IMR-90 (cell line): ENCODE measurements around the gene BAZ2B. TPM values are rescaled to one million over a fixed set of nuclear protein-coding genes. Genes with fewer than 3 reads are reported as not detected.

ENCODE experiments used
- ATAC-seq: fragments of 200-7000 bp; cut with Tn5 transposase; 2 replicates; pipeline ENCODE4 v1.9.1; 2020; ENCODE audit warnings: low read depth, mild to moderate bottlenecking, moderate library complexity
- BruUV-seq: library from RNA; stranded (reverse); fragments of 400-500 nt; replicated peaks from 2 replicates; lab custom pipeline; 2021; lab: Mats Ljungman, UMichigan
- CTCF ChIA-PET: fragments of 300-600 bp; formaldehyde crosslinking; extraction: SDS; loops from one replicate; lab custom pipeline; 2021; ENCODE audit warnings: antibody characterized with exemption; lab: Yijun Ruan, JAX
- POLR2A ChIA-PET: fragments of 300-600 bp; sonication (Branson Sonifier 250); formaldehyde crosslinking; loops from one replicate; lab custom pipeline; 2022; ENCODE audit warnings: antibody characterized with exemption; ENCODE audit not compliant: unreplicated experiment; lab: Charles Lee
- DNase-seq: peaks from one replicate; pipeline ENCODE4 v3.0.0; 2013
- H2AFZ ChIP-seq: replicated peaks from 2 replicates; pipeline ENCODE3; 2013; ENCODE audit warnings: low read length, mild to moderate bottlenecking; ENCODE audit not compliant: poor library complexity
- H2AK5ac ChIP-seq: 2 replicates; pipeline ENCODE4 v1.6.1; 2013; ENCODE audit warnings: low read depth, low read length, inconsistent platforms
- H2AK9ac ChIP-seq: replicated peaks from 2 replicates; pipeline ENCODE3; 2013; ENCODE audit warnings: mild to moderate bottlenecking, low read depth, low read length, moderate library complexity; ENCODE audit not compliant: poor library complexity
- H2BK120ac ChIP-seq: 2 replicates; pipeline ENCODE4 v1.6.1; 2013; ENCODE audit warnings: low read depth, low read length, inconsistent platforms
- H2BK15ac ChIP-seq: 3 replicates; pipeline ENCODE4 v1.6.1; 2013; ENCODE audit warnings: low read depth, low read length, inconsistent platforms
- H2BK20ac ChIP-seq: 2 replicates; pipeline ENCODE4 v1.6.1; 2013; ENCODE audit warnings: low read depth, mild to moderate bottlenecking, inconsistent platforms, low read length, moderate library complexity
- H2BK5ac ChIP-seq: 2 replicates; pipeline ENCODE4 v1.6.1; 2013; ENCODE audit warnings: mild to moderate bottlenecking, low read depth, low read length, inconsistent platforms; ENCODE audit not compliant: poor library complexity, severe bottlenecking
- H3K14ac ChIP-seq: replicated peaks from 2 replicates; pipeline ENCODE4 v1.6.1; 2013; ENCODE audit warnings: low read depth, low read length, inconsistent platforms
- H3K18ac ChIP-seq: 2 replicates; pipeline ENCODE4 v1.6.1; 2013; ENCODE audit warnings: low read depth, low read length, control low read depth
- H3K23ac ChIP-seq: 2 replicates; pipeline ENCODE4 v1.6.1; 2013; ENCODE audit warnings: low read depth, low read length, inconsistent platforms
- H3K27ac ChIP-seq: 2 replicates; pipeline ENCODE4 v1.5.1; 2013; ENCODE audit warnings: mild to moderate bottlenecking, control low read depth, low read length; ENCODE audit not compliant: insufficient read depth
- H3K27me3 ChIP-seq: 2 replicates; pipeline ENCODE4 v1.6.1; 2013; ENCODE audit warnings: low read length; ENCODE audit not compliant: control insufficient read depth, insufficient read depth
- H3K36me3 ChIP-seq: 2 replicates; pipeline ENCODE4 v1.6.1; 2013; ENCODE audit warnings: low read length, mixed read lengths; ENCODE audit not compliant: control insufficient read depth, insufficient read depth
- H3K4ac ChIP-seq: 2 replicates; pipeline ENCODE4 v1.6.1; 2013; ENCODE audit warnings: low read depth, low read length, inconsistent platforms
- H3K4me1 ChIP-seq: 2 replicates; pipeline ENCODE4 v1.6.1; 2013; ENCODE audit warnings: low read length, mixed read lengths; ENCODE audit not compliant: control insufficient read depth, insufficient read depth
- H3K4me2 ChIP-seq: 2 replicates; pipeline ENCODE4 v1.6.1; 2013; ENCODE audit warnings: low read depth, mild to moderate bottlenecking, control low read depth, low read length, moderate library complexity
- H3K4me3 ChIP-seq: 2 replicates; pipeline ENCODE4 v1.5.1; 2013; ENCODE audit warnings: low read depth, mild to moderate bottlenecking, control low read depth, low read length, moderate library complexity; ENCODE audit not compliant: insufficient read depth
- H3K56ac ChIP-seq: 2 replicates; pipeline ENCODE4 v1.6.1; 2013; ENCODE audit warnings: low read length, inconsistent platforms; ENCODE audit not compliant: insufficient read depth; ENCODE audit errors: extremely low read depth
- H3K79me1 ChIP-seq, 2 experiments: 2 replicates each; pipeline ENCODE4 v1.6.1; 2013; ENCODE audit warnings: low read length in 2 of 2, inconsistent platforms in 1 of 2, low read depth in 1 of 2
- H3K9ac ChIP-seq: 2 replicates; pipeline ENCODE4 v1.6.1; 2013; ENCODE audit warnings: low read depth, low read length, control low read depth
- H3K9me1 ChIP-seq: 2 replicates; pipeline ENCODE4 v1.6.1; 2013; ENCODE audit warnings: low read length, inconsistent platforms; ENCODE audit not compliant: insufficient read depth
- H3K9me3 ChIP-seq: 2 replicates; pipeline ENCODE4 v1.6.1; 2013; ENCODE audit warnings: low read length; ENCODE audit not compliant: control insufficient read depth, insufficient read depth
- H4K20me1 ChIP-seq: 2 replicates; pipeline ENCODE4 v1.6.1; 2013; ENCODE audit warnings: low read length, inconsistent platforms; ENCODE audit not compliant: insufficient read depth
- H4K5ac ChIP-seq: 2 replicates; pipeline ENCODE4 v1.6.1; 2013; ENCODE audit warnings: mild to moderate bottlenecking, low read depth, low read length, control low read depth
- H4K8ac ChIP-seq, 2 experiments: 2 replicates each; pipeline ENCODE4 v1.6.1; 2013; ENCODE audit warnings: low read depth in 2 of 2, low read length in 2 of 2, control low read depth in 1 of 2, inconsistent platforms in 1 of 2
- H4K91ac ChIP-seq: 2 replicates; pipeline ENCODE4 v1.6.1; 2013; ENCODE audit warnings: low read depth, low read length, inconsistent platforms; ENCODE audit not compliant: insufficient read depth
- BHLHE40 ChIP-seq: fragments of 150-350 bp; IDR thresholded peaks from 2 replicates; pipeline ENCODE4 v1.6.1; 2016; ENCODE audit warnings: mild to moderate bottlenecking, low read depth, low read length
- CEBPB ChIP-seq: IDR thresholded peaks from 2 replicates; pipeline ENCODE4 v1.6.1; 2012; ENCODE audit warnings: low read depth, low read length, improper control_type of control experiment
- CTCF ChIP-seq: conservative IDR thresholded peaks from 2 replicates; pipeline ENCODE4 v1.5.1; 2012; ENCODE audit warnings: mild to moderate bottlenecking, low read depth, low read length, improper control_type of control experiment
- ELK1 ChIP-seq: fragments of 150-350 bp; IDR thresholded peaks from 2 replicates; pipeline ENCODE4 v1.6.1; 2016; ENCODE audit warnings: low read depth, mild to moderate bottlenecking, low read length, moderate library complexity, borderline replicate concordance
- MAFK ChIP-seq: IDR thresholded peaks from 2 replicates; pipeline ENCODE4 v1.6.1; 2012; ENCODE audit warnings: low read depth, low read length, improper control_type of control experiment
- MAZ ChIP-seq: IDR thresholded peaks from 2 replicates; pipeline ENCODE4 v1.6.1; 2012; ENCODE audit warnings: low read depth, mild to moderate bottlenecking, low read length, improper control_type of control experiment, moderate library complexity, borderline replicate concordance
- MXI1 ChIP-seq: IDR thresholded peaks from 2 replicates; pipeline ENCODE4 v1.6.1; 2012; ENCODE audit warnings: low read depth, mild to moderate bottlenecking, low read length, moderate library complexity, borderline replicate concordance
- NFE2L2 ChIP-seq: fragments of 150-350 bp; IDR thresholded peaks from 2 replicates; pipeline ENCODE4 v1.6.1; 2016; ENCODE audit warnings: low read depth, mild to moderate bottlenecking, low read length
- POLR2A ChIP-seq: IDR thresholded peaks from 2 replicates; pipeline ENCODE4 v1.6.1; 2012; ENCODE audit warnings: mild to moderate bottlenecking, low read depth, low read length
- RAD21 ChIP-seq: IDR thresholded peaks from 2 replicates; pipeline ENCODE4 v1.6.1; 2012; ENCODE audit warnings: low read length, improper control_type of control experiment
- RCOR1 ChIP-seq: IDR thresholded peaks from 2 replicates; pipeline ENCODE4 v1.6.1; 2012; ENCODE audit warnings: mild to moderate bottlenecking, low read length, improper control_type of control experiment; ENCODE audit not compliant: insufficient replicate concordance
- RFX5 ChIP-seq: IDR thresholded peaks from 2 replicates; pipeline ENCODE4 v1.8.0; 2012; ENCODE audit warnings: low read depth, mild to moderate bottlenecking, low read length, moderate library complexity
- SMC3 ChIP-seq: fragments of 150-350 bp; IDR thresholded peaks from 2 replicates; pipeline ENCODE4 v1.6.1; 2016; ENCODE audit warnings: low read depth, mild to moderate bottlenecking, antibody characterized with exemption, low read length, moderate library complexity
- USF2 ChIP-seq: fragments of 150-350 bp; IDR thresholded peaks from 2 replicates; pipeline ENCODE4 v1.6.1; 2017; ENCODE audit warnings: mild to moderate bottlenecking, antibody characterized with exemption, low read length, low read depth
- WGBS, 2 experiments: methylation state at CpG; one replicate each; pipeline versions ENCODE4 v1.1.5 to v1.1.7; 2013; ENCODE audit warnings: missing lambda C conversion rate in 2 of 2; ENCODE audit not compliant: insufficient read length in 1 of 2; ENCODE audit errors: extremely low coverage in 2 of 2; 5-methylcytosine and 5-hydroxymethylcytosine counted together
- dilution Hi-C: fragments of 300-500 bp; cut with HindIII; formaldehyde crosslinking; loops from one replicate; pipeline ENCODE4 v1.14.3; 2018; ENCODE audit warnings: low sequenced_read_pairs; ENCODE audit not compliant: unreplicated experiment
- in situ Hi-C: fragments of 300-500 bp; cut with MboI; formaldehyde crosslinking; loops from 3 replicates; pipeline ENCODE4 v1.14.3; 2019; ENCODE audit warnings: low sequenced_read_pairs, inconsistent platforms, mixed read lengths
- intact Hi-C: fragments of 100-400 bp; cut with micrococcal nuclease; formaldehyde crosslinking; loops from 2 replicates; pipeline ENCODE4 v1.10.0; 2022
- polyA plus RNA-seq, 3 experiments: library from polyadenylated mRNA; depleted of rRNA; stranded (reverse); fragments of >200 nt; gene quantifications; 2 replicates each; pipeline ENCODE4 v1.2.3, GENCODE V29; 2012; ENCODE audit warnings: low replicate concordance in 1 of 3
- total RNA-seq: library from RNA; depleted of rRNA; stranded (reverse); fragments of >200 nt; gene quantifications from 2 replicates; pipeline ENCODE4 v1.2.3, GENCODE V29; 2012

The BAZ2B gene
- total and polyA plus RNA-seq, 2 of the 4 experiments (the other 2 are of a cell fraction) = 8.9 to 42.1 TPM

- Histone ChIP-seq H2BK120ac (no peak overlapping the region), H4K5ac (no peak overlapping the region), H3K56ac (no peak overlapping the region), H3K4me2 (no peak overlapping the region), H2BK5ac (no peak overlapping the region), H3K4me3 (no peak overlapping the region), H4K91ac (no peak overlapping the region), H3K9me1 (no peaks in the 10 kb centered on the region), H2AFZ (no peak overlapping the region), H2AK9ac (no peak overlapping the region), H3K9me3 (no peaks in the 10 kb centered on the region), H2BK15ac (no peak overlapping the region), H3K18ac (no peak overlapping the region), H4K8ac (no peak overlapping the region), H2BK20ac (no peak overlapping the region), H3K9ac (no peak overlapping the region), H3K36me3 (peaks cover 3% of the 10 kb centered on the region; the same call in 1 of the 2 replicates), H4K20me1 (no peaks in the 10 kb centered on the region; the same call in 1 of the 2 replicates), H3K4ac (no peak overlapping the region), H3K4me1 (peaks cover 2% of the 10 kb centered on the region), H3K14ac (no peak overlapping the region), H2AK5ac (no peak overlapping the region), H3K27me3 (no peaks in the 10 kb centered on the region), H3K27ac (no peak overlapping the region), H3K79me1 (peaks cover 3 to 8% of the 10 kb centered on the region in 2 experiments; a peak in 2 of 4 replicates), H3K23ac (no peak overlapping the region)
- DNase-seq = peak; percentile 12
- no CpG with 5 or more reads among the region's 5 CpGs for WGBS, 2 experiments
- no peak for ATAC-seq
- dilution Hi-C loops (no loop called here), in situ Hi-C loops (no loop called here), intact Hi-C loops (no loop called here)
- POLR2A ChIA-PET = no interaction called here
- no TSS peak for BruUV-seq
- CTCF ChIA-PET = no interaction called here
- TF ChIP-seq ELK1 = no peak
- TF ChIP-seq MAZ = no peak
- TF ChIP-seq MXI1 = no peak
- no peak for TF ChIP-seq MAFK
- no peak for TF ChIP-seq CTCF
- TF ChIP-seq CEBPB = no peak
- no peak for TF ChIP-seq USF2
- no peak for TF ChIP-seq SMC3
- TF ChIP-seq RCOR1 = no peak
- no peak for TF ChIP-seq RFX5
- no peak for TF ChIP-seq NFE2L2
- TF ChIP-seq RAD21 = no peak
- TF ChIP-seq POLR2A = no peak
- TF ChIP-seq BHLHE40 = no peak
Observed at GRCh38 chr2:159456500-159457426, 159.6 kb downstream of the BAZ2B start.
